A549 (cell line): ENCODE data around the gene GRM7. TPM values are rescaled to one million over a fixed set of nuclear protein-coding genes. Genes with fewer than 3 reads are reported as not detected.

Experiments used
- ATAC-seq, 2 experiments: fragments of 200-7000 bp in 1 of 2; fragments of >200 bp in 1 of 2; cut with Nextera tagmentation in 1 of 2; cut with Tn5 transposase in 1 of 2; 3 replicates each; pipeline versions ENCODE4 v1.8.0 to v1.9.1; 2018 to 2020; ENCODE audit warnings: mild to moderate bottlenecking in 1 of 2, moderate library complexity in 1 of 2
- CTCF ChIA-PET: fragments of 300-600 bp; sonication (Branson Sonifier 250); formaldehyde crosslinking; extraction: SDS; loops from one replicate; lab custom pipeline; 2021; ENCODE audit warnings: antibody characterized with exemption, inconsistent platforms; lab: Yijun Ruan, JAX
- POLR2A ChIA-PET: fragments of 350-600 bp; formaldehyde crosslinking; extraction: SDS; loops from one replicate; lab custom pipeline; 2021; ENCODE audit warnings: antibody characterized with exemption, inconsistent platforms; lab: Yijun Ruan, JAX
- DNase-seq, 2 experiments: peaks; one replicate each; pipeline versions ENCODE4 v3.0.0 to v3.0.0-alpha.2; 2011 to 2016; ENCODE audit warnings: low read depth in 1 of 2, low spot score in 1 of 2
- FAIRE-seq: peaks from 2 replicates; lab custom pipeline; 2011; peaks lifted over from hg19 to GRCh38; lab: Jason Lieb, UNC
- H3K27ac ChIP-seq, 2 experiments: fragments of >200 bp; sonication (Bioruptor Twin); formaldehyde crosslinking; 3 replicates each; pipeline ENCODE4 v1.5.1; 2016 to 2017
- H3K4me1 ChIP-seq: fragments of >200 bp; sonication (Bioruptor Twin); formaldehyde crosslinking; 3 replicates; pipeline ENCODE4 v1.6.1; 2016
- H3K4me2 ChIP-seq: fragments of >200 bp; sonication (Bioruptor Twin); formaldehyde crosslinking; 3 replicates; pipeline ENCODE4 v1.6.1; 2016
- H3K4me3 ChIP-seq: fragments of >200 bp; sonication (Bioruptor Twin); formaldehyde crosslinking; 3 replicates; pipeline ENCODE4 v1.5.1; 2016
- H3K9me3 ChIP-seq: fragments of >200 bp; sonication (Bioruptor Twin); formaldehyde crosslinking; 3 replicates; pipeline ENCODE4 v1.6.1; 2016
- ATOH8 ChIP-seq: fragments of 250-450 bp; sonication (Bioruptor Pico); IDR thresholded peaks from 2 replicates; pipeline ENCODE4 v1.5.0; 2020; ENCODE audit warnings: low read depth, mild to moderate bottlenecking, moderate library complexity
- BCL3 ChIP-seq: fragments of >200 bp; sonication (Bioruptor Twin); formaldehyde crosslinking; IDR thresholded peaks from 3 replicates; pipeline ENCODE4 v1.6.1; 2016
- BHLHE40 ChIP-seq: IDR thresholded peaks from 2 replicates; pipeline ENCODE4 v1.6.1; 2012; ENCODE audit warnings: low read depth, low read length, inconsistent platforms
- CHD2 ChIP-seq: fragments of 150-350 bp; IDR thresholded peaks from 2 replicates; pipeline ENCODE4 v1.6.1; 2014; ENCODE audit warnings: low read length; ENCODE audit not compliant: partially characterized antibody
- FOXS1 ChIP-seq: fragments of 250-450 bp; sonication (Bioruptor Pico); IDR thresholded peaks from 2 replicates; pipeline ENCODE4 v1.5.0; 2020; ENCODE audit warnings: mild to moderate bottlenecking, moderate library complexity
- HDAC2 ChIP-seq: fragments of 200-600 bp; sonication (generic); IDR thresholded peaks from 2 replicates; pipeline ENCODE4 v1.6.1; 2016
- HES2 ChIP-seq: fragments of >200 bp; sonication (Bioruptor Twin); formaldehyde crosslinking; IDR thresholded peaks from 2 replicates; pipeline ENCODE4 v1.6.1; 2016
- HEYL ChIP-seq: fragments of 250-450 bp; sonication (Bioruptor Pico); IDR thresholded peaks from 2 replicates; pipeline ENCODE4 v1.8.0; 2021; ENCODE audit warnings: mild to moderate bottlenecking, moderate library complexity
- HOXB13 ChIP-seq: fragments of 250-450 bp; sonication (Bioruptor Pico); IDR thresholded peaks from 2 replicates; pipeline ENCODE4 v1.5.0; 2020; ENCODE audit warnings: low read depth, mild to moderate bottlenecking, moderate library complexity
- JUNB ChIP-seq: fragments of >200 bp; sonication (Bioruptor Twin); formaldehyde crosslinking; IDR thresholded peaks from 2 replicates; pipeline ENCODE4 v1.6.1; 2016
- KDM5A ChIP-seq: fragments of 200-600 bp; sonication (generic); IDR thresholded peaks from 2 replicates; pipeline ENCODE4 v1.6.1; 2016; ENCODE audit warnings: antibody characterized with exemption, mild to moderate bottlenecking
- POLR2AphosphoS2 ChIP-seq: conservative IDR thresholded peaks from 2 replicates; pipeline ENCODE4 v1.6.1; 2012; ENCODE audit warnings: low read length, improper control_type of control experiment, inconsistent platforms
- RAD21 ChIP-seq, 2 experiments: fragments of >200 bp in 1 of 2; sonication (Bioruptor Twin) in 1 of 2; formaldehyde crosslinking in 1 of 2; IDR thresholded peaks in 1 of 2; conservative IDR thresholded peaks in 1 of 2; 2 replicates in 1 of 2; 3 replicates in 1 of 2; pipeline ENCODE4 v1.6.1; 2012 to 2018; ENCODE audit warnings: inconsistent platforms in 1 of 2
- RARB ChIP-seq: fragments of 250-450 bp; sonication (Bioruptor Pico); IDR thresholded peaks from 2 replicates; pipeline ENCODE4 v1.8.0; 2021; ENCODE audit warnings: mild to moderate bottlenecking, moderate library complexity
- RCOR1 ChIP-seq: fragments of 150-350 bp; IDR thresholded peaks from 2 replicates; pipeline ENCODE4 v1.6.1; 2014; ENCODE audit warnings: antibody characterized with exemption, low read length, low read depth
- RNF2 ChIP-seq: fragments of 200-600 bp; sonication (generic); IDR thresholded peaks from 2 replicates; pipeline ENCODE4 v1.6.1; 2016; ENCODE audit warnings: low read depth, mild to moderate bottlenecking, antibody characterized with exemption, moderate library complexity, borderline replicate concordance
- SMC3 ChIP-seq: fragments of >200 bp; sonication (Bioruptor Twin); formaldehyde crosslinking; IDR thresholded peaks from 3 replicates; pipeline ENCODE4 v1.6.1; 2018; ENCODE audit warnings: inconsistent platforms
- SREBF2 ChIP-seq: fragments of 450-650 bp; IDR thresholded peaks from 2 replicates; pipeline ENCODE4 v1.6.1; 2014; ENCODE audit warnings: mild to moderate bottlenecking, moderate library complexity
- ZFP36 ChIP-seq: fragments of 450-650 bp; IDR thresholded peaks from 2 replicates; pipeline ENCODE4 v1.6.1; 2014; ENCODE audit warnings: borderline replicate concordance; ENCODE audit not compliant: partially characterized antibody
- WGBS: methylation state at CpG from one replicate; pipeline ENCODE4 v1.1.6; 2017; ENCODE audit errors: missing lambda C conversion rate; 5-methylcytosine and 5-hydroxymethylcytosine counted together
- polyA plus RNA-seq, 4 experiments: library from polyadenylated mRNA; depleted of rRNA in 3 of 4; stranded (reverse); fragments of >200 nt; fragmentation: RNase III in 1 of 4; extraction: RNeasy Plus Mini Kit Qiagen cat#74134 plus additional on column Dnase treatment in 1 of 4; gene quantifications; 2 replicates in 3 of 4; 3 replicates in 1 of 4; pipeline ENCODE4 v1.2.3, GENCODE V29; 2011 to 2017
- TF ChIP-seq, protein P1 (sequence below): fragments of 450-650 bp; IDR thresholded peaks from 2 replicates; pipeline ENCODE4 v1.6.1; 2014; ENCODE audit warnings: antibody characterized with exemption
- TF ChIP-seq, protein P2 (sequence below): IDR thresholded peaks from 2 replicates; pipeline ENCODE4 v1.6.1; 2012; ENCODE audit warnings: low read depth, borderline replicate concordance
- TF ChIP-seq, protein P3 (sequence below): fragments of 200-600 bp; sonication (generic); IDR thresholded peaks from 2 replicates; pipeline ENCODE4 v1.6.1; 2016; ENCODE audit warnings: antibody characterized with exemption, mild to moderate bottlenecking, moderate library complexity

Gene GRM7
- polyA plus RNA-seq, 2 of the 4 experiments (the other 2 are of a cell fraction): not detected

DNA sequence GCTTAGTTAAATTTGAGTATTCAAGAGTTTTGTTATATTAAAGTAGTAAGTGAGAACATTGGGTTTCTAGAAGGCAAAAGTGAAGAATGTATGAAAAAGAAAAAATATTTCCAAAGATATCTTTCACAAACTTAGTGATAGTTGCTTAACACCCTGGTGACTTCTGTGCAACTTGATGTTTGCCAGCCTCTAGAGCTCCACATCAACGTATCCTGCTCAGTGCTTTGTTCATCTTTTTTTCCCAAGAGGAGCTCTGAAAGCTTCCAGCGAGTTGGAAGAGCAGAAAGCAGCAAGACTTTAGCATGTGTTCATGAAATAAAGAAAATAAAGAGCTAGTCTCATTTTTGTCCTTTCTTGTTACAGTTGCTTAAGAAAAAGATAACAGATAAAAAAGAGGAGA lies 225.5 kb downstream of the GRM7 start:
- POLR2A ChIA-PET: no interaction called here
- no peak for FAIRE-seq
- no peak for ATAC-seq
- H3K4me2 ChIP-seq: no peak overlapping the region
- 2% methylated on average over 2 of the region's 2 CpGs for WGBS
- no peak for TF ChIP-seq CHD2
- no peak for TF ChIP-seq HOXB13 (CRISPR knock-in tag)
- no peak for TF ChIP-seq SREBF2
- TF ChIP-seq, protein P1, sequence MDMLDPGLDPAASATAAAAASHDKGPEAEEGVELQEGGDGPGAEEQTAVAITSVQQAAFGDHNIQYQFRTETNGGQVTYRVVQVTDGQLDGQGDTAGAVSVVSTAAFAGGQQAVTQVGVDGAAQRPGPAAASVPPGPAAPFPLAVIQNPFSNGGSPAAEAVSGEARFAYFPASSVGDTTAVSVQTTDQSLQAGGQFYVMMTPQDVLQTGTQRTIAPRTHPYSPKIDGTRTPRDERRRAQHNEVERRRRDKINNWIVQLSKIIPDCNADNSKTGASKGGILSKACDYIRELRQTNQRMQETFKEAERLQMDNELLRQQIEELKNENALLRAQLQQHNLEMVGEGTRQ: no peak
- TF ChIP-seq BHLHE40: no peak
- TF ChIP-seq SMC3: no peak
- TF ChIP-seq RAD21 (conservative IDR thresholded peaks at IDR 0.05 in 1 of 2, IDR thresholded peaks at IDR 0.05 in 1 of 2): no peak
- no peak for TF ChIP-seq ZFP36
- no peak for TF ChIP-seq BCL3
- no peak for TF ChIP-seq KDM5A
- TF ChIP-seq FOXS1: no peak
- TF ChIP-seq, all 56 proteins: peak for 0
- no peaks in the 10 kb centered on the region for H3K9me3 ChIP-seq
- H3K4me3 ChIP-seq: no peak overlapping the region
- CTCF ChIA-PET: no interaction called here
- H3K4me1 ChIP-seq: no peaks in the 10 kb centered on the region
- no peak overlapping the region for H3K27ac ChIP-seq
- DNase-seq: no peak

- CTCF ChIA-PET: no interaction called here
- Histone ChIP-seq H3K9me3 (0 out of 3 replicates have a peak, but pooled peaks cover 3% of the 10 kb centered on the region), H3K4me2 (no peak overlapping the region), H3K4me3 (no peak overlapping the region), H3K4me1 (no peaks in the 10 kb centered on the region), H3K27ac (no peak overlapping the region)
- DNase-seq (no peak), FAIRE-seq (no peak), ATAC-seq (no peak)
- 0% methylated on average over 1 of the region's 1 CpG for WGBS
- TF ChIP-seq RARB: no peak
- POLR2A ChIA-PET: no interaction called here
Measured at GRCh38 chr3:7095116-7095515, 234.2 kb downstream of the GRM7 start.

- H3K9me3 ChIP-seq: peaks cover 3% of the 10 kb centered on the region; the same call in 1 of the 3 replicates
- no peak for ATAC-seq
- no peak overlapping the region for H3K27ac ChIP-seq
- no peak overlapping the region for H3K4me3 ChIP-seq
- no peak for DNase-seq
- 6% methylated on average over 1 of the region's 1 CpG for WGBS
- FAIRE-seq: no peak
- ChIA-PET POLR2A (no interaction called here), CTCF (no interaction called here)
- no peak overlapping the region for H3K4me2 ChIP-seq
- no peaks in the 10 kb centered on the region for H3K4me1 ChIP-seq
- TF ChIP-seq JUNB (no peak), ZFP36 (no peak), RCOR1 (no peak)
Measured at GRCh38 chr3:7100136-7100535, 239.2 kb downstream of the GRM7 start.

- Histone ChIP-seq H3K9me3 (no peaks in the 10 kb centered on the region; the same call in 2 of the 3 replicates), H3K4me1 (no peaks in the 10 kb centered on the region), H3K4me3 (no peak overlapping the region), H3K27ac (no peak overlapping the region)
- ATAC-seq: no peak
- no peak for DNase-seq
- POLR2A ChIA-PET: no interaction called here
- no peak for TF ChIP-seq RNF2
- TF ChIP-seq HOXB13 (CRISPR knock-in tag): no peak
- TF ChIP-seq, protein P2, sequence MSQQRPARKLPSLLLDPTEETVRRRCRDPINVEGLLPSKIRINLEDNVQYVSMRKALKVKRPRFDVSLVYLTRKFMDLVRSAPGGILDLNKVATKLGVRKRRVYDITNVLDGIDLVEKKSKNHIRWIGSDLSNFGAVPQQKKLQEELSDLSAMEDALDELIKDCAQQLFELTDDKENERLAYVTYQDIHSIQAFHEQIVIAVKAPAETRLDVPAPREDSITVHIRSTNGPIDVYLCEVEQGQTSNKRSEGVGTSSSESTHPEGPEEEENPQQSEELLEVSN: no peak
- no peak for TF ChIP-seq HEYL
- no peak for TF ChIP-seq HES2
- no peak for TF ChIP-seq POLR2AphosphoS2
- no peak for TF ChIP-seq HDAC2
- TF ChIP-seq, protein P3, sequence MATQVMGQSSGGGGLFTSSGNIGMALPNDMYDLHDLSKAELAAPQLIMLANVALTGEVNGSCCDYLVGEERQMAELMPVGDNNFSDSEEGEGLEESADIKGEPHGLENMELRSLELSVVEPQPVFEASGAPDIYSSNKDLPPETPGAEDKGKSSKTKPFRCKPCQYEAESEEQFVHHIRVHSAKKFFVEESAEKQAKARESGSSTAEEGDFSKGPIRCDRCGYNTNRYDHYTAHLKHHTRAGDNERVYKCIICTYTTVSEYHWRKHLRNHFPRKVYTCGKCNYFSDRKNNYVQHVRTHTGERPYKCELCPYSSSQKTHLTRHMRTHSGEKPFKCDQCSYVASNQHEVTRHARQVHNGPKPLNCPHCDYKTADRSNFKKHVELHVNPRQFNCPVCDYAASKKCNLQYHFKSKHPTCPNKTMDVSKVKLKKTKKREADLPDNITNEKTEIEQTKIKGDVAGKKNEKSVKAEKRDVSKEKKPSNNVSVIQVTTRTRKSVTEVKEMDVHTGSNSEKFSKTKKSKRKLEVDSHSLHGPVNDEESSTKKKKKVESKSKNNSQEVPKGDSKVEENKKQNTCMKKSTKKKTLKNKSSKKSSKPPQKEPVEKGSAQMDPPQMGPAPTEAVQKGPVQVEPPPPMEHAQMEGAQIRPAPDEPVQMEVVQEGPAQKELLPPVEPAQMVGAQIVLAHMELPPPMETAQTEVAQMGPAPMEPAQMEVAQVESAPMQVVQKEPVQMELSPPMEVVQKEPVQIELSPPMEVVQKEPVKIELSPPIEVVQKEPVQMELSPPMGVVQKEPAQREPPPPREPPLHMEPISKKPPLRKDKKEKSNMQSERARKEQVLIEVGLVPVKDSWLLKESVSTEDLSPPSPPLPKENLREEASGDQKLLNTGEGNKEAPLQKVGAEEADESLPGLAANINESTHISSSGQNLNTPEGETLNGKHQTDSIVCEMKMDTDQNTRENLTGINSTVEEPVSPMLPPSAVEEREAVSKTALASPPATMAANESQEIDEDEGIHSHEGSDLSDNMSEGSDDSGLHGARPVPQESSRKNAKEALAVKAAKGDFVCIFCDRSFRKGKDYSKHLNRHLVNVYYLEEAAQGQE: no peak
- no peak for TF ChIP-seq ATOH8 (CRISPR knock-in tag)
- TF ChIP-seq RARB: no peak
- TF ChIP-seq, all 56 proteins: peak for 0
- no peak for FAIRE-seq
- WGBS: 0% methylated on average over 1 of the region's 1 CpG
- CTCF ChIA-PET: no interaction called here
- no peak overlapping the region for H3K4me2 ChIP-seq
Measured at GRCh38 chr3:7106635-7107034, 245.7 kb downstream of the GRM7 start.
